ENCODE results near the gene LMX1A.

- TF ChIP-seq ZNF274 (IDR thresholded peaks at IDR 0.05; ENCODE audit: low read depth, low read length), result no peak
- TF ChIP-seq YY1 (IDR thresholded peaks at IDR 0.05; ENCODE audit: insufficient read depth, insufficient read length), result no peak
- no peak for TF ChIP-seq SUZ12 (IDR thresholded peaks at IDR 0.05; ENCODE audit: extremely low read depth, insufficient read depth, insufficient read length)
These were observed 130.2 kb downstream of the LMX1A start for GRCh38 chr1:165226326-165226725.
